Spleen (tissue), 11 donors: ENCODE measurements around the gene MSI2. TPM values are rescaled to one million over a fixed set of nuclear protein-coding genes. Genes with fewer than 3 reads are reported as not detected.

Experiments used
- DNase-seq: peaks from one replicate; pipeline ENCODE4 v3.0.0-alpha.2; 2020
- H3K27ac ChIP-seq, 8 donors: fragments of 200-600 bp; sonication (generic) in 7 of 8; 1 replicate in 4 of 8; 2 replicates in 4 of 8; pipeline versions ENCODE4 v1.5.0 to v1.8.0; 2016 to 2021; ENCODE audit warnings: inconsistent platforms in 4 of 8, mild to moderate bottlenecking in 4 of 8, moderate library complexity in 1 of 8
- H3K27me3 ChIP-seq, 7 donors: fragments of 200-600 bp; sonication (generic) in 6 of 7; replicated peaks in 1 of 7; 1 replicate in 4 of 7; 2 replicates in 3 of 7; pipeline versions ENCODE4 v1.5.0 to v1.8.0; 2016 to 2021; ENCODE audit warnings: inconsistent platforms in 3 of 7, mild to moderate bottlenecking in 1 of 7
- H3K36me3 ChIP-seq, 6 donors: fragments of 200-600 bp; sonication (generic) in 5 of 6; 1 replicate in 4 of 6; 2 replicates in 2 of 6; pipeline versions ENCODE4 v1.5.0 to v1.8.0; 2016 to 2021; ENCODE audit warnings: inconsistent platforms in 2 of 6
- H3K4me1 ChIP-seq, 6 donors: fragments of 200-600 bp; sonication (generic) in 5 of 6; 1 replicate in 3 of 6; 2 replicates in 3 of 6; pipeline versions ENCODE4 v1.5.0 to v1.8.0; 2016 to 2021; ENCODE audit warnings: inconsistent platforms in 3 of 6
- H3K4me3 ChIP-seq, 8 donors: fragments of 200-600 bp; sonication (generic) in 7 of 8; 1 replicate in 4 of 8; 2 replicates in 4 of 8; pipeline versions ENCODE4 v1.5.0 to v1.8.0; 2016 to 2021; ENCODE audit warnings: inconsistent platforms in 4 of 8, mild to moderate bottlenecking in 4 of 8, moderate library complexity in 2 of 8
- H3K9me3 ChIP-seq, 8 donors: fragments of 200-600 bp; sonication (generic) in 7 of 8; 1 replicate in 4 of 8; 2 replicates in 4 of 8; pipeline versions ENCODE4 v1.5.0 to v1.8.0; 2016 to 2021; ENCODE audit warnings: inconsistent platforms in 4 of 8
- POLR2A ChIP-seq, 3 donors: fragments of 450-650 bp; IDR thresholded peaks; one replicate each; pipeline ENCODE4 v1.5.1; 2017; ENCODE audit warnings: antibody characterized with exemption in 3 of 3, mild to moderate bottlenecking in 1 of 3
- POLR2AphosphoS5 ChIP-seq, 3 donors: sonication (generic); formaldehyde crosslinking; IDR thresholded peaks; one replicate each; pipeline ENCODE4 v1.5.1; 2017; ENCODE audit warnings: antibody characterized with exemption in 3 of 3
- WGBS, 5 donors: extraction: QIAGEN DNeasy Blood & Tissue Kit in 3 of 5; methylation state at CpG; one replicate each; pipeline versions ENCODE4 v1.1.5 to v1.1.7; 2013 to 2018; 5-methylcytosine and 5-hydroxymethylcytosine counted together
- intact Hi-C: fragments of 100-400 bp; cut with DNase I; formaldehyde crosslinking; loops from one replicate; pipeline ENCODE4 v1.15.0; 2023; ENCODE audit warnings: low total_unique reads
- polyA plus RNA-seq, 3 donors: library from polyadenylated mRNA; stranded (reverse); fragments of 200-250 nt; gene quantifications; one replicate each; pipeline ENCODE4 v1.2.1, GENCODE V29; 2013
- total RNA-seq, 7 donors: library from RNA; depleted of rRNA in 3 of 7; stranded (reverse); fragments of >200 nt in 3 of 7; fragmentation: NEBNext Ultra II Directional in 4 of 7; extraction: Animal tissue kit (Norgen Biotek cat#: 25700) in 4 of 7; gene quantifications; one replicate each; pipeline versions ENCODE4 v1.1.0 to v1.2.1, GENCODE V29; 2016 to 2021
- TF ChIP-seq, protein P1 (sequence below), 11 experiments: fragments of 200-600 bp in 7 of 11; fragments of 450-650 bp in 4 of 11; sonication (generic) in 4 of 11; IDR thresholded peaks in 8 of 11; conservative IDR thresholded peaks in 3 of 11; 1 replicate in 7 of 11; 2 replicates in 4 of 11; pipeline versions ENCODE4 v1.4.0 to v1.8.0; 2016 to 2021; ENCODE audit warnings: antibody characterized with exemption in 11 of 11, inconsistent platforms in 4 of 11, mild to moderate bottlenecking in 1 of 11
- donor health status: healthy with polysubstance abuse.
- donor health status: DM: no; HTN: no; CAD: no; lungs with moderate emphysema.
- donor health status: DM: no; HTN: no; CAD: no.
- donor health status: Bipolar disorder and iron deficiency.
- donor health status: healthy.
- donor health status: DM: no; HTN: no; CAD: no.
- donor health status: DM: yes; HTN: yes; CAD: no.

The MSI2 gene
- total and polyA plus RNA-seq, 10 donors: 9.8 to 131 (median 64.7) TPM

DNA sequence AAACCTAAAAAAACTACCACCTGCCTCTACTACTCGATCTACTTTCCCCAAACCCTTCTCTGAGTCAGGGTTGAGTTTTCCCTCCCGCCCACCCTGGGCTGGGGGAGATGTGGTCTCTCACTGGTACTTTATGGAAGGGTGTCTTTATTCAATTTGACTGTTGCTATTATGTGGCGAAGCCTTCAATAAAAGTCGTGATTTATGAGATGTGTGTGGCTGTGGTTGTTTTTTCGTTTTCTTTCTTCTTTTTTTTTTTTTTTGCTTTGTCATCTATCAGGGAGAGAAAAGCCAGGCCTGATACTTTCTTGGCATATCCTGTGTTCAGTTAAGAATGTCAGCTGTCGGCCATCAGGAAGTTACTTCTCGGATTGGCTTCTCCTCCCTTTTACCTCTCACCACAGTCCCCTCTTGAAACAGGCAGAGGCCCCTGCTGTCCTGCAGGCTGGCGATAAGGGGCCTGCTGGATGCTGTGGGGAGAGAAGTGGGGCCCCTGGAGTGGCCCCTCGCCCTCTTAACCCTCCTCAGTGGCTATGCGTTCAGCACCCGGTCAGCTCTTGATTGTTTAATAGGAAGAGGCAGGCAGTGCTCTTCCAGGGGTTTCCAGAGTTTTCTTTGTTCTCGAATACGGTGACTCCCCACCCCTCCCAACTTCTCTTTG lies 123.0 kb downstream of the MSI2 start:
- Histone ChIP-seq H3K4me1 (peaks cover 0 to 28% (median 13%) of the 10 kb centered on the region in 6 donors), H3K9me3 (peaks cover 0 to 11% (median 6%) of the 10 kb centered on the region in 8 donors), H3K4me3 (no peak overlapping the region), H3K36me3 (peaks cover 0 to 12% (median 0%) of the 10 kb centered on the region in 6 donors), H3K27ac (peak overlapping the region in 7 of 8 donors; percentile 3 to 66 (median 58)), H3K27me3 (no peaks in the 10 kb centered on the region)
- intact Hi-C loops: no loop called here
- WGBS, 5 donors: 27 to 35% (median 28%) methylated on average over 13 of the region's 13 CpGs
- DNase-seq: no peak
- TF ChIP-seq, protein P1, sequence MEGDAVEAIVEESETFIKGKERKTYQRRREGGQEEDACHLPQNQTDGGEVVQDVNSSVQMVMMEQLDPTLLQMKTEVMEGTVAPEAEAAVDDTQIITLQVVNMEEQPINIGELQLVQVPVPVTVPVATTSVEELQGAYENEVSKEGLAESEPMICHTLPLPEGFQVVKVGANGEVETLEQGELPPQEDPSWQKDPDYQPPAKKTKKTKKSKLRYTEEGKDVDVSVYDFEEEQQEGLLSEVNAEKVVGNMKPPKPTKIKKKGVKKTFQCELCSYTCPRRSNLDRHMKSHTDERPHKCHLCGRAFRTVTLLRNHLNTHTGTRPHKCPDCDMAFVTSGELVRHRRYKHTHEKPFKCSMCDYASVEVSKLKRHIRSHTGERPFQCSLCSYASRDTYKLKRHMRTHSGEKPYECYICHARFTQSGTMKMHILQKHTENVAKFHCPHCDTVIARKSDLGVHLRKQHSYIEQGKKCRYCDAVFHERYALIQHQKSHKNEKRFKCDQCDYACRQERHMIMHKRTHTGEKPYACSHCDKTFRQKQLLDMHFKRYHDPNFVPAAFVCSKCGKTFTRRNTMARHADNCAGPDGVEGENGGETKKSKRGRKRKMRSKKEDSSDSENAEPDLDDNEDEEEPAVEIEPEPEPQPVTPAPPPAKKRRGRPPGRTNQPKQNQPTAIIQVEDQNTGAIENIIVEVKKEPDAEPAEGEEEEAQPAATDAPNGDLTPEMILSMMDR (IDR thresholded peaks at IDR 0.05 in 8 of 11, conservative IDR thresholded peaks at IDR 0.05 in 3 of 11): no peak
- no peak for TF ChIP-seq POLR2A (IDR thresholded peaks at IDR 0.05)
- peak in 2 of 3 donors; percentile 10 to 30 for TF ChIP-seq POLR2AphosphoS5 (IDR thresholded peaks at IDR 0.05)

DNA sequence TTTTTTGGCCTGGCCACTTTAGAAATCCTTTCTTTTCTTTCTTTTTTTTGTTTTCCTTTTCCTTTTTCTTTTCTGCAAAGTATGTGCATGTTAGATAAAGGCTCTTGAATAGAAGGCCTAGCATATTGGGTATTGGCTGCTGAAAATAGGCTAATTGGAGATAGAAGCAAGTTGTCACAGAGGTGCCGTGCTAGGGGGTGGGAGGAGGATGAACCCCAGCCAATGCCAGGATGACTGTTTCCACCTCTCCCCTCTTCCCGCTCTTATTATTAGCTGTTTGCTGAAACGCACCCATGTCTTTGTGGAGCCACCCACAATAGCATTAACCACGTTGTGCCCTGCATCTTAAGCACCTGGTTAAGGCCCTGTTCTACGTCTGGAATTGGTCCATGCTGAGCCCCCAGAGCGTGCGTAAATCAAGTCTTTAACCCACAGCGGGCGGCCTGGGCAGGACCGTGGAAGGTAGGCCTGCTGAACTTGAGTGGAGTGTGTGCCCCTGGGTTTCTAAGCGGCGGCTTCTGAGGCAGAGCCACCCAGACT lies 123.6 kb downstream of the MSI2 start:
- peaks cover 0 to 17% (median 0%) of the 10 kb centered on the region in 6 donors for H3K36me3 ChIP-seq
- DNase-seq: no peak
- no peak overlapping the region for H3K4me3 ChIP-seq
- 76 to 88% (median 83%) methylated on average over 12 of the region's 12 CpGs for WGBS, 5 donors
- H3K27me3 ChIP-seq: no peaks in the 10 kb centered on the region
- H3K9me3 ChIP-seq: peaks cover 0 to 13% (median 7%) of the 10 kb centered on the region in 8 donors
- H3K4me1 ChIP-seq: peaks cover 0 to 28% (median 13%) of the 10 kb centered on the region in 6 donors
- TF ChIP-seq POLR2AphosphoS5 (IDR thresholded peaks at IDR 0.05): no peak
- TF ChIP-seq, protein P1 (IDR thresholded peaks at IDR 0.05 in 8 of 11, conservative IDR thresholded peaks at IDR 0.05 in 3 of 11): no peak
- TF ChIP-seq POLR2A (IDR thresholded peaks at IDR 0.05): no peak
- intact Hi-C loops: no loop called here
- peak overlapping the region in 6 of 8 donors; percentile 3 to 66 (median 60) for H3K27ac ChIP-seq

DNA sequence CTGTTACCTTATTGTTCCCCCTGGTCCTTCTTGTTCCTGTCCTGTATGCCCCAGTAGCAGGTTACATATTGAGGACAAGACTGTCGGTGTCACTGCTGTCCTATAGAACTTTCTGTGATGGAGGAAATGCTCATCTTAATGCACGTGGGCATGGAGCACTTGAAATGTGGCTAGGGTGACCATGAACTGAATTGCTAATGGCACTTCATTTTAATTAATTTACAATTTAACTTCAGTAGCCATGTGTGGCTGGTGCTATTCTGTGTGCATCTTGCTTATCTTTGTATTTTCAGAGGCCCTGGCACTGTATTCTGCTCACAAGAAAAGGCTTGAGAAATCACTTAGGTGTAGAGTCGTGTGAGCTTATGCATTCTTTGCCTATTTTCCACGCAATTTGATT lies 125.2 kb downstream of the MSI2 start:
- peaks cover 0 to 12% (median 0%) of the 10 kb centered on the region in 6 donors for H3K36me3 ChIP-seq
- H3K4me1 ChIP-seq: peaks cover 0 to 28% (median 13%) of the 10 kb centered on the region in 6 donors
- no peak overlapping the region for H3K27ac ChIP-seq
- WGBS, 5 donors: 85 to 93% (median 89%) methylated on average over 4 of the region's 4 CpGs
- H3K9me3 ChIP-seq: peaks cover 0 to 19% (median 13%) of the 10 kb centered on the region in 8 donors
- H3K4me3 ChIP-seq: no peak overlapping the region
- DNase-seq: no peak
- TF ChIP-seq, protein P1 (IDR thresholded peaks at IDR 0.05 in 8 of 11, conservative IDR thresholded peaks at IDR 0.05 in 3 of 11): no peak
- TF ChIP-seq POLR2AphosphoS5 (IDR thresholded peaks at IDR 0.05) (no peak), POLR2A (IDR thresholded peaks at IDR 0.05) (no peak)
- intact Hi-C loops: no loop called here
- no peaks in the 10 kb centered on the region for H3K27me3 ChIP-seq

DNA sequence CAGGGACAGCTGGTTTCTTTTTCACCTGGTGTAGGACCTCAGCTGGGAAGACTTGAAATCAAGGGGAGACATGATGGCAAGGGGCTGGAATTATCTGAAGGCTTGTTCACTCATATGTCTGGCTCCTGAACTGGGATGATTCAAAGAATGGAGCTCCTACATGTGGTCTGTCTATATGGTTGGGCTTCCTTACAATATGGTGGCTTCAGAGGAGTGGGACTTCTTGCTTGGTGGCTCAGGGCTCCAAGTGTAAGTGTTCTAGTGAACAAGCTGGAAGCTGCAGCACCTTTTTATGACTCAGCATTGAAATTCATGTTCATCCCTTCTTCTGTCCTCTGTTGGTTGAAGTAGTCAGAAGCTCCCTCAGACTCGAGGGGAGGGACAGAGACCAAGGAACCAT lies 127.9 kb downstream of the MSI2 start:
- no peak for TF ChIP-seq POLR2AphosphoS5 (IDR thresholded peaks at IDR 0.05)
- TF ChIP-seq, protein P1 (IDR thresholded peaks at IDR 0.05 in 8 of 11, conservative IDR thresholded peaks at IDR 0.05 in 3 of 11): no peak
- no peak for TF ChIP-seq POLR2A (IDR thresholded peaks at IDR 0.05)
- 87 to 100% (median 89%) methylated on average over 1 of the region's 1 CpG for WGBS, 5 donors

More for the DNA sequence above, 127.9 kb downstream of the MSI2 start:
- Histone ChIP-seq H3K4me1 (peaks cover 0 to 13% (median 7%) of the 10 kb centered on the region in 6 donors), H3K4me3 (no peak overlapping the region), H3K36me3 (peaks cover 0 to 16% (median 0%) of the 10 kb centered on the region in 6 donors), H3K27me3 (no peaks in the 10 kb centered on the region), H3K9me3 (peaks cover 0 to 37% (median 31%) of the 10 kb centered on the region in 8 donors), H3K27ac (no peak overlapping the region)
- no peak for DNase-seq
- intact Hi-C loops: no loop called here
